HG02981 (cell line): Measurements from ENCODE around the gene MFSD12.
"Not testable (repeated sequence)": the region's sequence is repeated elsewhere in the genome, so short reads cannot be mapped to it uniquely, and the experiment has no call there.

ENCODE experiments used
- ATAC-seq: cut with Tn5 transposase; IDR thresholded peaks from one replicate; pipeline ENCODE4 v1.9.1; 2021; ENCODE audit warnings: mild to moderate bottlenecking, moderate library complexity; ENCODE audit not compliant: unreplicated experiment

The MFSD12 gene

GRCh38 chr19:3538965-3539755 lies 18.2 kb downstream of the MFSD12 start, which contains the start of gene TEKTIP1:
Gene TEKTIP1 (plus strand): TSS chr19:3539174. CDS start chr19:3539178, 4 bp downstream.
- no peak for ATAC-seq

DNA sequence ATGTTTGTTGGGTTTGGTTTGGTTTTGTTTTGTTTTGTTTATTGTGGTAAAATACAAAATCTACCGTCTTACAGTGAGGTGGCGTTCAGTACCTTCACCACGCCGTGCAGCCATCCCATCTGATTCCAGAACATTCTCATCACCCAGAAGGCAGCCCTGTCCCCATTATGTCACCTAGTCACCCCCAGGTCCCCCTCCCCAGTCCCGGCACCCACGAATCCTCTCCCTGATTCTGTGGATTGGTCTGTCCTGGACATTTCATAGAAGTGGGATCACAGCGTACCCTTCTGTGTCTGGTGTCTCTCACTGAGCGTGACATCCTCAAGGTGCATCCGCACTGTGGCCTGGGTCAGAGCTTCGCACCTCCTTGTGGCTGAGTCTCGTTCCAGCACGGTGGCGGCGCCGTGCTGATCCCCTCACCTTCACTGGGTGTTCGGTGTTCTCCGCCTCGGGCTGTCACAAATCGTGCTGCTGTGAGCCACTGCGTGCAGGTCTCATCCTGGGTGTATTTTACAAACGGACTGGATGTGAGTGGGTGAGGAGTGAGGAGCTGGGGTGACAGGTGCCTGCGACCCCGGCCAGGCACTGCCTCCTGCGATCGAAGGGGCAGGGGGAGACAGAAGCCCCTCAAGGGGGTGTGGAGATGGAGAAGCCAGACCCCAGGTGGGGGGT lies 19.0 kb downstream of the MFSD12 start:
- no peak for ATAC-seq

DNA sequence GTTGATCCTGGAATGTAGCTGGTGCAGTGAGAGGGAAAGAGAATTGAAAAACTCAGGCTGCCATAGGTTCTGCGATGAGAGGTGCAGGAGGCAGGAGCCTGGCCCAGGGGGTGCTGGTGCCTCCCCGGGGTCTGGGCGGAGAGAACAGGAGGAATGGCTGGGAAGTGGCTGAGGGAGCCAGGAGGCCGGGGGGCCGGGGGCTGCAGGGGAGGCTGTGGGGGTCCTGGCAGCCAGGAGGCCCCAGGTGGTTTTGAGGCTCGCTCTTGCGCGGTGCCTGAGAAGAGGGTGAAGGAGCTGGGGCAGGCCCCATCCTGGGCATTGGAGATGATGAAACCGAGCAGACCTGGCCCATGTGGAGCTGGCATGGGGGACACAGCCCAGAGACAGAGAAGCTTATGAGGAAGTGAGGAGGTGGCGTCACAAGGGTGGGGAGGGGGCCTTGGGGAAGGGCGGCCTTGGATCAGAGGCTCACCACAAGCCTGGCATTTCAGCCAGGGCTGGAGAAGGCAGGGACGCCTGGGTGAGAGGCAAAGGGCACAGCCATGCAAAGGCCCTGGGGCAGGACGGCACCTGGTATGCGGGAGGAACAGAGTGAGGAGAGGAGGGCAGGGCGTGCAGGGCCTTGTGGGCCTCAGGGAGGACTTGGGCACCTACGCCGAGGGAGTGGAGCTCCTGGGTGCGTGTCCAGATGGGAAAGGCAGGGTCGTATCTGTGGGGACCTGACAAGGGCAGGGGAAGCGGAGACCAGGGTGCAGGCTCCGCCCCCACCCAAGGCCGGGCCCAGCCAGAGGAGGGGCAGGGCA lies 19.7 kb downstream of the MFSD12 start:
- no peak for ATAC-seq

DNA sequence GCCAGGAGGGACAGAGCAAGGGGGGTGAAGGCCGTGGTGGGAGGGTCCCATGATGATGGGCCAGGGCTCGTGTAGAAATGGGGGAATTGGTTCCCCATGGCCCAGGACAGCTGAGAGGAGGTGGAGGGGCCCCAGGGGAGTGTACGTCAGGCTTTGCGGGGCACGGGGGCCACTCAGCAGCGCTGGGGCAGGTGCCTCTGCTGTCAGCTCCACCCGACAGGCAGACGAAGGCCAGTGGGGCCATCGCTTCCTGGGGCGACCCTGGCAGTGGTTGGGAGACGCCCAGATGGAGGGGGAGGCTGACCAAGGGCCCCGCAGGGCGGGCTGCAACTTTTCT lies 20.3 kb downstream of the MFSD12 start:
- ATAC-seq = no peak

DNA sequence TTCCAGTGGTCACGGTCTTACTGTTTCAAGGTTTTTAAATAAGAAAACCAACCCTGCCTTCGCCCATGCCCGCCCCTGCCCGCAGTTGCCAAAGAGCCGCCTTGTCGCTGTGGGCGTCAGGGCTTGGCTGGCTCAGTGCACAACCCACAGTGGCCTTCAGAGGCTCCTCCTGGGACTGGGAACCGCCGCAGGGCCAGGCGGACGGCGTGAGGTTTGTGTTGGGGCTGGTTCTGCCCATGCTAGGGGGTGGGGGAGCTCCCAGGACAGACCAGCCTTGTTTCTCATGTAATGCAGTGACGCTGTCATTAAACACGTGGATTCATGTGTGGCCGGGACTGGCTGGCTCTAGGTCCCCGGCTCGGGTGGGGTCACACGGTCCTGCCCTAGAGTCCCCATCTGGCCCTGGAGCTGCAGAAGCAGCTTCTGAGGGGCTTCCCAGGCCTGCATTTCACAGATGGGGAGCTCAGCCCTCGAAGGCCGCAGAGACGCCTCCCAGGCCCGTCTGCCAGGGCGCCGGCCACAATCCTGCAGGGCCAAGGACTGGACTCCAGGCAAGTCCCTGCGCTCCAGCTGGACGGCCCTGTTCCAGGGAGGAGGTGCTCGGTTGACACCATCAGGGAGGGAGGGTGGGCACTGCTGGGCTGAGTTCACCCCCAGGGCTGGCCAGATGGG lies 20.8 kb downstream of the MFSD12 start:
- no peak for ATAC-seq

DNA sequence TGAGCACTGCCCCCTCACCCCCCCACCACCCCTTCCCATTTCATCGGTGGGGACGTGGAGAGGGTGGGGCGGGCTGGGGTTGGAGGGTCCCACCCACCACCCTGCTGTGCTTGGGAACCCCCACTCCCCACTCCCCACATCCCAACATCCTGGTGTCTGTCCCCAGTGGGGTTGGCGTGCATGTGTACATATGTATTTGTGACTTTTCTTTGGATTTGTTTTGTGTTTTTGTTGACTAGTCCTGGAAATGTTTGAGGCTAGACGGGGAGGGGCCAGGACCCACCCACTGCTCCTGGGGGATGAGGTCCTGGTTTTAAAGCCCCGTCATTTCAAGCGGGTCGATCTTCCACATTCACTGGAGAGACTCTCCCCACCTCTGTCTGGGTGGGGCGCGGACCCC lies 21.4 kb downstream of the MFSD12 start:
- no peak for ATAC-seq

GRCh38 chr19:3535563-3535965 lies 21.8 kb downstream of the MFSD12 start:
- no peak for ATAC-seq

DNA sequence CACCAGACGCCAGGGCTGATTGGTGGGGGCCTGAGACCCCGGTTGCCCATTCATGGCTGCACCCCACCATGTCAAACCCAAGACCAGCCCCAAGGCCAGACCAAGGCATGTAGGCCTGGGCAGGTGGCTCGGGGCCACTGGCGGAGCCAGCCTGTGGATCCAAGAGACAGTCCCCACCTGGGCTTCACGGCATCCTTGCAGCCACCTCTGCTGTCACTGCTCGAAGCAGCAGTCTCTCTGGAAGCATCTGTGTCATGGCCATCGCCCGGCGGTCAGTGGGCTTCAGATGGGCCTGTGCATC lies 22.2 kb downstream of the MFSD12 start:
- no peak for ATAC-seq

GRCh38 chr19:3534375-3535234 lies 22.8 kb downstream of the MFSD12 start:
- no peak for ATAC-seq

DNA sequence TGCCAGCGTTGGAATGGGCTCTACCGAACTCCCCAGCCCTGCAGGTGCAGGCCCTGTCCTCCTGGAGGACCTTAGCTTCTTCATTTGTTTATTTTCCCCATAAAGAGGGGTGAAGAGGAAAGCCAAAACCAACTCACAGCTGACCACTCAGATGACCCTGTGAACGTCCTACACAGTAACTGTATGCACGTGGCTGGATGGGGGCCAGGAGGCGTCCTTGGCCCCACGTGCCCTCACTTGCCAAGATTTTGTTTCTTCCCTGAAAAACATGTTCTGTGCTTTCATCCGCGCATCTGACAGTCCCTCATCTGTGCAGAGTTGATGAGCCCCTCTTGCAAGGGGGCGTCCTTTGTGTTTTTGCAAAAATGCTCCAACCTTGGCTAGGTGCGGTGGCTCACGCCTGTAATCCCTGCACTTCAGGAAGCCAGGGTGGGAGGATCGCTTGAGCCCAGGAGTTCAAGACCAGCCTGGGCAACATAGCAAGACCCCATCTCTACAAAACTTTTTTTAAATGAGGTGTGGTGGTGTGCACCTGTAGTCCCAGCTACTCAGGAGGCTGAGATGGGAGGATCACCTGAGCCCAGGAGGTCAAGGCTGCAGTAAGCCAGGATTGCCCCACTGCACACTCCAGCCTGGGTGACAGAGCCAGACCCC lies 23.7 kb downstream of the MFSD12 start:
- no peak for ATAC-seq

GRCh38 chr19:3533033-3533432 lies 24.4 kb downstream of the MFSD12 start:
- no peak for ATAC-seq

DNA sequence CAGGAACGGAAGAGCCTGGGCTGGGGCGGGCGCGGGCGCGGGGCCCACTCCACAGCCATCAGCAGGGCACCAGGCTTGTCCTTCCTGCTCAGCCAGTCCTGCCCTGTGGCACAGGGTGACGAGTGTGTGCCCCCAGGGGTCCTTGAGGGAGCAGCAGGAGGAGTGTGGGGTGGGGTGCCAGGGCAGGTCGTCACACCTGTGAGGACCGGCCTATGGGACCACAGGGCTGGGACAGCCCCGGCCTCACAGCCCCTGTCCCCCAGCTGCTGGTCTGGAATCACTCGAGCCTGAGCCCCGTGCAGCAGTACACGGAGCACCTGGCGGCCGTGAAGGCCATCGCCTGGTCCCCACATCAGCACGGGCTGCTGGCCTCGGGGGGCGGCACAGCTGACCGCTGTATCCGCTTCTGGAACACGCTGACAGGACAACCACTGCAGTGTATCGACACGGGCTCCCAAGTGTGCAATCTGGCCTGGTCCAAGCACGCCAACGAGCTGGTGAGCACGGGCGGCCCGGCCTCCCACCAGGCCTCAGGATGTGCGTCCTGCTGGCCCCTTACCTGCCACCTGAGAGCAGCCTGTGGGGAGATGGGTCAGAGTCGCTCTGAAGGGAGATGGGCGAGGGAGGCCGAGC lies 25.1 kb downstream of the MFSD12 start:
- ATAC-seq = no peak

- ATAC-seq = no peak
Measured at GRCh38 chr19:3531716-3532115, 25.7 kb downstream of the MFSD12 start.

DNA sequence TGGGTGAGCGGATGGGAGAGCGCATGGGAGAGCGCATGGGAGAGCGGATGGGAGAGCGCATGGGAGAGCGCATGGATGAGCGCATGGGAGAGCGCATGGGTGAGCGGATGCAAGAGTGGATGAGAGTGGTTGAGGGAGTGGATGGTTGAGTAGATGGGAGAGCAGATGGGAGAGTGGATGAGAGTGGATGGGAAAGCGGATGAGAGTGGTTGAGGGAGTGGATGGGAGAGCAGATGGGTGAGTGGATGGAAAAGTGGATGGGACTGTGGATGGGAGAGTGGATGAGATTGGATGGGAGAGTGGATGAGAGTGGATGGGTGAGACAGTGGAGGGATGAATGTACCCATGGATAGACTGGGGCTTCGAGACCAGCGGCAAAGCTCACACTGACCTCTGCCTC lies 27.0 kb downstream of the MFSD12 start:
- ATAC-seq = no peak

DNA sequence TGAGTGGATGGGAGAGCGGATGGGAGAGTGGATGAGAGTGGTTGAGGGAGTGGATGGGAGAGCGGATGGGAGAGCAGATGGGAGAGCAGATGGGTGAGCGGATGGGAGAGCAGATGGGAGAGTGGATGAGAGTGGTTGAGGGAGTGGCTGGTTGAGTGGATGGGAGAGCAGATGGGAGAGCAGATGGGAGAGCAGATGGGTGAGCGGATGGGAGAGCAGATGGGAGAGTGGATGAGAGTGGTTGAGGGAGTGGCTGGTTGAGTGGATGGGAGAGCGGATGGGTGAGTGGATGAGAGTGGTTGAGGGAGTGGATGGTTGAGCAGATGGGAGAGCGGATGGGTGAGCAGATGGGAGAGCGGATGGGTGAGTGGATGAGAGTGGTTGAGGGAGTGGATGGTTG lies 28.1 kb downstream of the MFSD12 start:
- not testable (repeated sequence) for ATAC-seq

DNA sequence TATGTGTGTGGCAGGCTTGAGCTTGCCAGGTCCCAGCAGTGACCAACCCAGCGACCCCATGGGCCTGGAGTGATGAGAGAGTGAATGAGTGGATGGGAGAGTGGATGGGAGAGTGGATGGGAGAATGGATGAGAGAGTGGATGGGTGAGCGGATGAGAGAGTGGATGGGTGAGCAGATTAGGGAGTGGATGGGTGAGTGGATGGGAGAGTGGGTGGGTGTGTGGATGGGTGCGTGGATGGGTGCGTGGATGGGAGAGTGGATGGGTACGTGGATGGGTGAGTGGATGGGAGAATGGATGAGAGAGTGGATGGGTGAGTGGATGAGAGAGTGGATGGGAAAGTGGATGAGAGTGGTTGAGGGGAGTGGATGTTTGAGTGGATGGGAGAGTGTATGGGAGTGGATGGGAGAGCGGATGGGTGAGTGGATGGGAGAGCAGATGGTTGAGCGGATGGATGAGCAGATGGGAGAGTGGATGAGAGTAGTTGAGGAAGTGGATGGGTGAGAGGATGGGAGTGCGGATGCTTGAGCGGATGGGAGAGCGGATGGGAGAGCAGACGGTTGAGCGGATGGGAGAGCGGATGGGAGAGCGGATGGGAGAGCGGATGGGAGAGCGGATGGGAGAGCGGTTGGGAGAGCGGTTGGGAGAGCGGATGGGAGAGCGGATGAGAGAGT lies 28.7 kb downstream of the MFSD12 start:
- ATAC-seq = no peak

GRCh38 chr19:3528080-3528479 lies 29.3 kb downstream of the MFSD12 start:
- no peak for ATAC-seq

- ATAC-seq = no peak
Measured at GRCh38 chr19:3527238-3527910, 30.0 kb downstream of the MFSD12 start.
